Muscle layer of colon (tissue), 2 donors: ENCODE results near the gene CA5A.
"Not testable (repeated sequence)": the region's sequence is repeated elsewhere in the genome, so short reads cannot be mapped to it uniquely, and the experiment has no call there.

Experiments used
- H3K27ac ChIP-seq: one replicate; pipeline ENCODE4 v1.7.0; 2013; ENCODE audit warnings: low read depth, mild to moderate bottlenecking, low read length, moderate library complexity
- H3K27me3 ChIP-seq, 2 donors: one replicate each; pipeline ENCODE4 v1.7.0; 2013; ENCODE audit warnings: low read length in 2 of 2, mild to moderate bottlenecking in 2 of 2; ENCODE audit not compliant: insufficient read depth in 2 of 2, control insufficient read depth in 1 of 2
- H3K36me3 ChIP-seq: one replicate; pipeline ENCODE4 v1.7.0; 2013; ENCODE audit warnings: mild to moderate bottlenecking, low read length; ENCODE audit not compliant: insufficient read depth
- H3K4me1 ChIP-seq: one replicate; pipeline ENCODE4 v1.7.0; 2013; ENCODE audit warnings: mild to moderate bottlenecking, low read length; ENCODE audit not compliant: insufficient read depth
- H3K4me3 ChIP-seq, 2 donors: one replicate each; pipeline ENCODE4 v1.7.0; 2013; ENCODE audit warnings: low read length in 2 of 2, low read depth in 1 of 2, mild to moderate bottlenecking in 1 of 2, moderate library complexity in 1 of 2
- H3K9ac ChIP-seq: one replicate; pipeline ENCODE4 v1.7.0; 2013; ENCODE audit warnings: low read length
- H3K9me3 ChIP-seq: one replicate; pipeline ENCODE4 v1.7.0; 2013; ENCODE audit warnings: mild to moderate bottlenecking, low read length
- donor health status: abdominal sarcoma.
- donor health status: Adenocarcinoma of cecum.

The CA5A gene

DNA sequence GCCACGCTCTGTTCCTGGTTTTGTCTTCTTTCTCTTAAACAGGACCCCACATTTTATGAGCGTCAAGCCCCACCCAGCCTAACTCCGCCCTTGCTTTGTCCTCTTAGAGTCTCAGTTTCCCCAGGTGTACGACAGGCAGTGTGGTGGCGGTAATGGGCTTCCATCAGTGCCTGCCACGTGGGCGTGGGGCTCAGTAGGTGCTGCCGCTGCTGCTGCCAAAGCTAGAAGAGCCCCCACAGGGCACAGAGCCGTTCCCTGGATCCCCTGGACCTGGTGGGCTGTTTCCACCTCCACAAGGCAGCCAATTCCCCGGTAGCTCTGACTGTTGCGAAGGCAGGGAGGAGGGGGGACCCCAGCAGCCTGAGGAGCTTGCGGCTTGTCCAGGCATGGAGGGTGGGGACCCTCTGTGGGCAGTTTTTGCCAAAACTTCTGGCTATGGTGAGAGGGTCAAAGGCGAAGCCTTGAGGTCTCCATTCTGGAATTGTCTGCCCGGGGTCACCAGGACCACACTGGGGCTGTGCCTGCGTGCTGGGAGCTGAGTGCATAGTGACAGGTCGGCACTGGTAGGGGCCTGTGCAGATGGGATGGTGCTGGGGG lies 39.3 kb downstream of the CA5A start:
- not testable (repeated sequence) for H3K27ac ChIP-seq

DNA sequence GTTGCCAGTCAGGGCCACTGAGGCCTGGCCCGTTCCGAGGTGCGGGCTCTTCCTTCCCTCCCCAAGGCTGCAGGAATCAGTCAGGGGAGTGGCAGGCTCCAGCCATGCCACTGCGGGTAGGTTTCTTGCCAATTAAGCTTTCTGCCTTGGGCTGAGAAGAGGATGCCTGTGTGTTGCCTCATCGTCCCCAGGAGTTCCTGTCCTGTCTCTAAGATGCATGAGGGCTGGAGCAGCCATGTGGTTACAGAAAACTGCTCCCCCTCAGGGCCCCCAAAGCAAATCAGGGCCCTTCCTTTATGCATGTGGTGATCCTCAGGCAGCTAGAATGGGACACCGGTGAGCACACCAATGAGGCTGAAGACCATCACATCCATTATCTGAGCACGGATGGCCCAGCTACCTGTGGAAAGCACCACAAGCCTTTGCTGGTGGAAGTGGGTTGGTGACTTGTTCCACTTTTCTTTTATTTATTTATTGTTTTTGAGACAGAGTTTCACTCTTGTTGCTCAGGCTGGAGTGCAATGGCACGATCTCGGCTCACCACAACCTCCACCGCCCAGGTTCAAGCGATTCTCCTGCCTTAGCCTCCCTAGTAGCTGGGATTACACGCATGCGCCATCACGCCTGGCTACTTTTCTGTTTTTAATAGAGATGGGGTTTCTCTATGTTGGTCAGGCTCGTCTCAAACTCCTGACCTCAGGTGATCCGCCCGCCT lies 40.0 kb downstream of the CA5A start:
- not testable (repeated sequence) for H3K4me1 ChIP-seq

More for the DNA sequence above, 39.3 kb downstream of the CA5A start:
- not testable (repeated sequence) for H3K4me3 ChIP-seq, H3K27me3 ChIP-seq, H3K9ac ChIP-seq, H3K36me3 ChIP-seq, H3K9me3 ChIP-seq, H3K4me1 ChIP-seq

DNA sequence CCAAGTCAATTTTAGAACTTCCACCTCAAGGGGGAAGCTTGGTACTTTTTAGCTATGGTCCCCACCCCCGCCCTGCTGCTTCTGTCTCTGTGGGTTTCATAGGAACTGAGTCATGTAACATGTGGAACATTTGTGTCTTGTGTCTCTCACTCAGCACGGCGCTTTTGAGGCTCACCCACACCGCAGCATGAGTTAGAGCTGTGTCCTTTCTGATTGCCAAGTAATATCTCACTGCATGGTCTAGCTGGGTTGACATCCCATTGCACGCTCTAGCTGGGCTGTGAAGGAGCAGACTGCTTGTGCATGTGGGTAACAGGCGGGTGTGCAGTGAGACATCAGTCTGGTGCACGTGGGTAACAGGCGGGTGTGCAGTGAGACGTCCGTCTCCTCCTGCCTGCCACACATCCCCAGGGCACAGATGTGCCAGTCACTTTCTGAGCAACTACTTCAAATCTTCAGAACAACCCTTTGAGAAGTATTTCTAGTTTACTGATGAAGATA lies 40.6 kb downstream of the CA5A start:
- H3K36me3 ChIP-seq = no peaks in the 10 kb centered on the region
- H3K27ac ChIP-seq = no peak overlapping the region
- H3K4me1 ChIP-seq = no peaks in the 10 kb centered on the region
- H3K9me3 ChIP-seq = no peaks in the 10 kb centered on the region
- H3K9ac ChIP-seq = no peak overlapping the region
- no peaks in the 10 kb centered on the region for H3K27me3 ChIP-seq
- no peak overlapping the region for H3K4me3 ChIP-seq

More for the DNA sequence above, 40.0 kb downstream of the CA5A start:
- not testable (repeated sequence) for H3K27ac ChIP-seq, H3K9me3 ChIP-seq, H3K27me3 ChIP-seq, H3K36me3 ChIP-seq, H3K9ac ChIP-seq, H3K4me3 ChIP-seq

DNA sequence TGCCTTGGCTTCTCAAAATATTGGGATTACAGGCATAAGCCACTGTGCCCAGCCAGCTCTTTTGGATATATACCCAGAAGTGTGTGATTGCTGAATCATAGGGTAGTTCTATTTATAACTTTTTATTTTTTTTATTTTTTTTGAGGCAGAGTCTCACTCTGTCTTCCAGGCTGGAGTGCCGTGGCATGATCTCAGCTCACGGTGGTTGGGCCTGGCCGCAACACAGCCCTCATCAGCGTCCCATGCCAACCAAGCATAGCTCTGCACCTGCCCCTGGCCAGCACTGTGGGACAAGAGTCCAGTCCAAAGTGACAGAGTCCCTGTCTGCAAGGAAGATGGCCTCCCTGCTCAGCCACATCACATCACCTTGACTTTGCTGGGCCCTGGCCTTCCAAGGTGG lies 42.3 kb downstream of the CA5A start:
- not testable (repeated sequence) for H3K9me3 ChIP-seq, H3K27me3 ChIP-seq, H3K4me1 ChIP-seq, H3K4me3 ChIP-seq, H3K9ac ChIP-seq, H3K27ac ChIP-seq, H3K36me3 ChIP-seq

DNA sequence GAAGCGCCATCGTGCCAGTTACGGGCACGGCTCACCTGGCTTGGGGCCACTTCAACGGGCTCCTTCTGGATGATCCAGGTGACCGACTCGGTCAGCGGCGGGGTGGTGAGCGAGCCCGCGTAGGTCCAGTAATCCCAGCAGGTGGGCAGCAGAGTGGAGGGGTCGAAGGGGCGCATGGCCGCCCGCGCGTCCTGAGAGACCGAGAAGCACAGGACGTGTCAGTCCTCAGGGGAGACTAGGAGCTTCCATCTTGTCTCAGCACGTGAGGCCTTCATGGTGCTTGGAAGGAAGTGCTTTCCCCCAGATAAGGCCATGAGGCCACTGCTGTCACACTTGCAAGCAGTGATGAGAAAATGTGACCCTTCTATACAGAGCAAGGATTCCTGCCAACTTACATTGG lies 44.6 kb downstream of the CA5A start:
- no peaks in the 10 kb centered on the region for H3K27me3 ChIP-seq
- H3K36me3 ChIP-seq = no peaks in the 10 kb centered on the region
- H3K4me3 ChIP-seq = no peak overlapping the region
- no peak overlapping the region for H3K9ac ChIP-seq
- H3K27ac ChIP-seq = no peak overlapping the region
- H3K9me3 ChIP-seq = no peaks in the 10 kb centered on the region
- no peaks in the 10 kb centered on the region for H3K4me1 ChIP-seq

DNA sequence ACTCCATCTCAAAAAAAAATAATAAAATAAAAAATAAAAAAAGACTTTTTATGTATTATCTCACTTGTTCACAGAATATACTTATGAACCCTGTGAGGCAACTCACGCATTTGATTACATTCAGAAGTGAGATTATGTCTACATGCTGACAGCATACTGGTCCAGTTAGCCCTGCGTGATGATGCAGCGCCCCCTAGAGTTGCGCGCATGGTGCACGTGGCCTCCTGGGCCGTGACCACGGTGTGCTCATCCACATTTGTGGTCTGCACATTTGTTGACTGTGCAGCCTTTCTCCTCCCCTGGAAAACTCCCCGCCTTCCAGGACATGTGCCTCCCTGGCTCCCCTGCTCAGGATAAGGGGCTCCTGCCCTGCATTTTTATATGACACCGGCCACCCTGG lies 46.6 kb downstream of the CA5A start:
- not testable (repeated sequence) for H3K4me3 ChIP-seq, H3K4me1 ChIP-seq, H3K27me3 ChIP-seq, H3K36me3 ChIP-seq, H3K9me3 ChIP-seq, H3K9ac ChIP-seq, H3K27ac ChIP-seq

DNA sequence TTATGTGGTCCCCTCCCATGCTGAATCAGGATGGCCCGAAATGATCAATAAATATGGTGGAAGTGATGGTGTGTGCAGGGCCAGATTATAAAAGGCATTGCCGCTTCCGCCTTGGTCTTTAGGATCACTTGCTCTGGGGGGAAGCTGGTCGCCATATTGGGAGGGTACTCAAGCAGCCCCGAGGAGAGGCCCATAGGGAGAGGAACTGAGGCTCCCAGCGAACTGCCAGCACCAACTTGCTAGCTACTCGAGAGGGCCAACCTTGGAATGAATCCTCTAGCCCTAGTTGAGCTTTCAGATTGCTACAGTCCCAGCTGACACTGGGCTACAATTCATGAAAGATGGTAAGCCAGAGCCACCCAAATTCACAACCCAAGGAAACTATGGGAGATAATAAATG lies 48.0 kb downstream of the CA5A start:
- H3K27ac ChIP-seq, H3K9ac ChIP-seq, H3K4me1 ChIP-seq, H3K27me3 ChIP-seq, H3K36me3 ChIP-seq, H3K9me3 ChIP-seq, H3K4me3 ChIP-seq: not testable (repeated sequence)

DNA sequence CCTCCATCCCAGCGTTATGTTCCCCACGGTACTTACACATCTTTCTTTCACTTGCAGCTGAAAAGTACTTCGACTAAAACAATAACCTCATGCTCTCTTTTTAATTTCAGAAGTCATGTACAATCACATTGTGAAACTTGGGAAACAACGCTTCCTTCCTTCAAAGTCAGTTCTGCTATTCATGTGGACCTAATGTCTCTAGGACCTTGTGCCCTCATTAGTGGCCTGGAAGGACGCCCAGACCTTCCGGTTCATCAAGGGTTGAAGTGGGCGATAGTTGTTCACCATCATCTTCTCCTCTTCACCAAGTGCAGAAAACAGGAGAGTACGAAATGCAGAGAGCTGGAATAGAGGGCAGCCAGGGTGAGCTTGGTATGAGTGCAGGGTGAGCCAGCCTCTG lies 48.4 kb downstream of the CA5A start:
- not testable (repeated sequence) for H3K4me3 ChIP-seq, H3K4me1 ChIP-seq, H3K9ac ChIP-seq, H3K36me3 ChIP-seq, H3K27me3 ChIP-seq, H3K9me3 ChIP-seq, H3K27ac ChIP-seq

DNA sequence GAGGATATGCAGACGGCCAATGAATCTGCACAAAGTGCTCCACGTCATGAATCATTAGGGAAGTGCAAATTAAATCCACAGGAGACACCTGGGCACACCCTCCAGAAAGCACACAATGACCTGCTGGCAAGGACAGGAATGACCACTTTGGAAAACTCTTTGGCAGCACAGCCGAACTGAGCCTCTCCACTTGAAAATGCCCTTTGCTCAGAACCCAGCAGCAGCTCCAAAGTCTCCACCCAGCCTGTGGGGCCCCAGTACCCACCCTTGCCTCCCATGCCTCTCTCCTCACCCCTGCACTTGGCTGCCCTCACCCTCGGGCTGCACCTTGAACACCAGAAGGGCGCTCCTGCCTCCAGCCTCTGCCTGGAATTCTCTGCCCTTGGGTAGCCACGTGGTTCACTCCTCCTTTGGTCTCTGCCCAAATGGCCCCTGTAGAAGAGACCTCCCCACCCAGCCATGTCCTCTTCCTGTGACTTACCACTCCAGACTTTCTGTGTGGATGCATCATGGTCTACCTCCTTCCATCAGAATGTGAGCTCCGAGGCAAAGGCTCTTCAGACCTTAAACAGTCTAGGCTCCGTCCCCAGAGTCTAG lies 50.9 kb downstream of the CA5A start:
- not testable (repeated sequence) for H3K4me1 ChIP-seq, H3K36me3 ChIP-seq, H3K27me3 ChIP-seq, H3K4me3 ChIP-seq, H3K9ac ChIP-seq, H3K9me3 ChIP-seq, H3K27ac ChIP-seq

DNA sequence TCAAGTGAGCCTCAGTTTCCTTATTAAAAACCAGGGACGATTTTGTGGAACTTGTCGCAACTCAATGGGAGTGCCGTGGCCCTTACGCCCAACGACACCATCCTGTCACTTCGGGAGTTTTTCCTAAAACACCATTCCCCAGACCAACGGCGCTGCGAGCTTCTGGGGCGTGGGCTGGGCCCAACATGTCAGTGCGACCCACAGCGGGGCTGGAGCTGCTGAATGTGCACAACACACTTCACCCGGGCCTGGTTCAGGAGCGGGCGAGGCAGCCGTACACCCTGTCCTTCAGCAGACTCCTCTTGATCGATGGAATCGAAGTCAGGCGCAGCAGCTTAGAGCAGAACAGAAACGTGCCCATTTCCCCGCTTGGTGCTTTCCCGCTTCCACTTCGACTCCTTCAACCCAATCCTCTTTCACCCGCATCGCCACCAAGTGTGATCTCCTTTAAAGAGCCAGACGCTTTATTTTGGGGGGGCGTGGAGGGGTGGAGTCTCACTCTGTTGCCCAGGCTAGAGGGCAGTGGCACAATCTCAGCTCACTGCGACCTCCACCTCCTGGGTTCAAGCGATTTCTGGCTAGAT lies 53.8 kb downstream of the CA5A start:
- H3K27me3 ChIP-seq = peaks cover 0 to 13% of the 10 kb centered on the region in 2 donors
- H3K9me3 ChIP-seq = no peaks in the 10 kb centered on the region
- H3K4me3 ChIP-seq = no peak overlapping the region
- no peak overlapping the region for H3K27ac ChIP-seq
- H3K9ac ChIP-seq = no peak overlapping the region
- H3K36me3 ChIP-seq = no peaks in the 10 kb centered on the region
- no peaks in the 10 kb centered on the region for H3K4me1 ChIP-seq

DNA sequence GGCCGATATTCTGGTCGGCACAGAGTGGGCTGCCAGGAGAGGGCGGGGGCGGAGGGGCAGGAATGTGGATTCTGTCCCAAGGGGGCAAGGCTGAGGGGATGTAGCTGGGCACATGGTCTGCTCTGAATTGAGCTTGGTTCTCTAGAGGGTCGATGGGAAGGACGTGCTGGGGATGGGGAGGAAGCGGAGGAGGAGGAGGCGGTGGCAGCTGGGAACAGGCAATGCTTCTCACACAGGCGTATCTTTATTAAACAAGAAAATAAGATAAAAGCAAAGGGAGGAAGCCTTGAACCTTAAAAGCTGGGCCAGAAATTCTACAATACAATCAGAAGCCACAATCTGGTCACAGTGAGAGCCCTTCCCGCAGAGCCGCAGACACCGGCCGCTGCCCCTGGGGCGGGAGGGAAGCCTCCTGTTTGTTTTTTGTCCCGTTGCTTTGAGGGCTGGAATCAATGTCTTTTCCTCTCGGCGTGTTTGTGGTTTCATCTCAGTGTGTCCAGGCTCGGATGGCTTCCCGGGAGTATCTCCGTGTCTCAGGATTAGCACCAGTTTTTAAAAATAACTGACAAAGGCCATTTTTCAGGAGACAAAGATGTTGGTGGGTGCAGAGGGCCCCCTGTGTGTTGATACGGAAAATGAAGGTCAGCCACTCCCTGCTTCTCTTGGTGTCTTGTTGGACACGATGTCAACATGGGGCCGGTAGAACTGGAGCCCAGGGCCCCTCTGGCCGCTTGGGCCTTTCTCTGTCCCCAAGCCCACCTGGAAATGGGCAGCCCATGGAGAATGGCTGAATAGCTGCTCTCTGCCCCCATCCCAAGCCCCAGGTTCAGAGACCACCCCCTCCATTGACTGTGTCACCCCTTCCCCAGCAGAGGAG lies 54.8 kb downstream of the CA5A start:
- H3K27me3 ChIP-seq = peaks cover 0 to 13% of the 10 kb centered on the region in 2 donors
- no peak overlapping the region for H3K27ac ChIP-seq
- no peaks in the 10 kb centered on the region for H3K4me1 ChIP-seq
- no peaks in the 10 kb centered on the region for H3K9me3 ChIP-seq
- no peak overlapping the region for H3K9ac ChIP-seq
- H3K4me3 ChIP-seq = no peak overlapping the region
- no peaks in the 10 kb centered on the region for H3K36me3 ChIP-seq
